Osteocyte (in vitro differentiated cells): Measurements from ENCODE around the gene PCP4L1. TPM values are rescaled to one million over a fixed set of nuclear protein-coding genes. Genes with fewer than 3 reads are reported as not detected.
"Not testable (repeated sequence)": the region's sequence is repeated elsewhere in the genome, so short reads cannot be mapped to it uniquely, and the experiment has no call there.

Source experiments
- DNase-seq: peaks from one replicate; pipeline ENCODE4 v3.0.0; 2021; ENCODE audit warnings: mixed read lengths; ENCODE audit not compliant: unreplicated experiment; ENCODE audit errors: extremely low spot score
- H3K27ac Mint-ChIP-seq: one replicate; pipeline ENCODE4 v1.8.0; 2021; ENCODE audit warnings: mild to moderate bottlenecking, mixed read lengths; ENCODE audit not compliant: unreplicated experiment
- H3K27me3 Mint-ChIP-seq: one replicate; pipeline ENCODE4 v1.8.0; 2021; ENCODE audit warnings: mixed read lengths; ENCODE audit not compliant: unreplicated experiment
- H3K36me3 Mint-ChIP-seq: one replicate; pipeline ENCODE4 v1.8.0; 2021; ENCODE audit warnings: mixed read lengths; ENCODE audit not compliant: unreplicated experiment
- H3K4me1 Mint-ChIP-seq: one replicate; pipeline ENCODE4 v1.8.0; 2021; ENCODE audit warnings: mixed read lengths; ENCODE audit not compliant: unreplicated experiment
- H3K4me3 Mint-ChIP-seq: one replicate; pipeline ENCODE4 v1.8.0; 2021; ENCODE audit warnings: mild to moderate bottlenecking, moderate library complexity, mixed read lengths; ENCODE audit not compliant: unreplicated experiment
- H3K9me3 Mint-ChIP-seq: one replicate; pipeline ENCODE4 v1.8.0; 2021; ENCODE audit warnings: mixed read lengths; ENCODE audit not compliant: unreplicated experiment
- total RNA-seq: library from RNA; stranded (reverse); gene quantifications from 2 replicates; pipeline ENCODE4 v1.2.1, GENCODE V29; 2021
- TF ChIP-seq, protein P1 (sequence below): fragments of 200-600 bp; sonication (generic); IDR thresholded peaks from 2 replicates; pipeline ENCODE4 v1.5.0; 2021; ENCODE audit warnings: antibody characterized with exemption, mild to moderate bottlenecking, moderate library complexity

The PCP4L1 gene
- total RNA-seq, 1 donor from 2014 or later: not detected

DNA sequence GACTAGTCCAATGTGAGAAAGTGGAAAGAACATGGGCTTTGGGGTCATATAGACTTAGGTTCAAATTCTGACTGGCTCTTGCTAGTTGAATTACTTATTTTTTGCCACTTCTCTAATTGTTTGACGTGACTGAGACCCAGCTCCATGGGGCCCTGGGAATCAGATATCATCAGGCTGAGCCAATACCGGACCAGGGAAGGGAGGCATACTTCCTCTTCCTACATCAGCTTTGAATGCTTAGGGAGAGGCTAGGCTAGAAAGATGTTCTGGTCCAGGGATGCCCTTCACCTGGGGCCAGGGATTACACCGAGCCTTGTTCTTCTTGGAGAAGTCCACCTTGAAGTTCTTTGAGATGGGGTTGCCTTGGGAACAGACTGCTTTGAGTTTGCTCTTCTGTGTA is 16.9 kb upstream of the PCP4L1 start:
- no peaks in the 10 kb centered on the region for H3K9me3 Mint-ChIP-seq
- H3K4me3 Mint-ChIP-seq: no peak overlapping the region
- H3K27ac Mint-ChIP-seq: no peak overlapping the region
- H3K27me3 Mint-ChIP-seq: peaks cover 26% of the 10 kb centered on the region
- no peaks in the 10 kb centered on the region for H3K36me3 Mint-ChIP-seq
- DNase-seq: no peak
- H3K4me1 Mint-ChIP-seq: no peaks in the 10 kb centered on the region
- TF ChIP-seq, protein P1, sequence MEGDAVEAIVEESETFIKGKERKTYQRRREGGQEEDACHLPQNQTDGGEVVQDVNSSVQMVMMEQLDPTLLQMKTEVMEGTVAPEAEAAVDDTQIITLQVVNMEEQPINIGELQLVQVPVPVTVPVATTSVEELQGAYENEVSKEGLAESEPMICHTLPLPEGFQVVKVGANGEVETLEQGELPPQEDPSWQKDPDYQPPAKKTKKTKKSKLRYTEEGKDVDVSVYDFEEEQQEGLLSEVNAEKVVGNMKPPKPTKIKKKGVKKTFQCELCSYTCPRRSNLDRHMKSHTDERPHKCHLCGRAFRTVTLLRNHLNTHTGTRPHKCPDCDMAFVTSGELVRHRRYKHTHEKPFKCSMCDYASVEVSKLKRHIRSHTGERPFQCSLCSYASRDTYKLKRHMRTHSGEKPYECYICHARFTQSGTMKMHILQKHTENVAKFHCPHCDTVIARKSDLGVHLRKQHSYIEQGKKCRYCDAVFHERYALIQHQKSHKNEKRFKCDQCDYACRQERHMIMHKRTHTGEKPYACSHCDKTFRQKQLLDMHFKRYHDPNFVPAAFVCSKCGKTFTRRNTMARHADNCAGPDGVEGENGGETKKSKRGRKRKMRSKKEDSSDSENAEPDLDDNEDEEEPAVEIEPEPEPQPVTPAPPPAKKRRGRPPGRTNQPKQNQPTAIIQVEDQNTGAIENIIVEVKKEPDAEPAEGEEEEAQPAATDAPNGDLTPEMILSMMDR: no peak

DNA sequence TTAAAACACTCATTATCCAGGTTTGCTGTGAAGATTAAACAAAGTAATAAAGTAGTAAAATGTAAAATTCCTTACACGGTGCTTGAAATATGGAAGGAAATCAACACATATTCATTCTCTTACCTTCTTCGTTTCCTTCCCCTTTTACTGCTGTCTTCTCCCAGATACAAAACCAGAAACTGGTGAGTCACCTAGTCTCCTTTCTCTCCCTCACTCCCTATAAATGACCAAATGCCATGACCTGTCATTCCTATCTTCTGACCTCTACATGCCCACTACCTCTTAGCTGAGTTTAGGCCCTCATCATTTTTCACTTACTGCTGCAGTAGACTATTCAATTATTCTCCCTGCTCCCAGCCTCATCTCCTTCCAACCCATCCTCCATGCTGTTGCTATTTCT is 16.2 kb upstream of the PCP4L1 start:
- no peak for DNase-seq
- no peaks in the 10 kb centered on the region for H3K9me3 Mint-ChIP-seq

DNA sequence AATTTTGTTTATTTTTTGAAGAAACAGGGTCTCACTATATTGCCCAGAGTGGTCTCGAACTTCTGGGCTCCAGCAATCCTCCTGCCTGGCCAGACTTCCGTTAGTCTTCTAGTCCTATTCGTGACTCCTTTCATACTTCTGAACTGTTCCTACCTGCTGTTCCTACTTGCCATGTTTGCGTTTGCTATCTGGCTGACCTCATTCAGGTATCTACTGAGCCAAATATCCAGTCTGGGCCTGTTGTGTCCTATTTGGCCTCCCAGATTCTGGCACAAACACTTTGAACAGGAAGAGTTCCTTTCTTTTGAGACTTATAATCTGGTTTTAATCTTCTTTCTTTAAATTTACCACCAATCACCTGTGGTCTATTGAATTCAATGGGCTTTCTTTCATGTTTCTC is 13.7 kb upstream of the PCP4L1 start:
- Mint-ChIP-seq H3K4me3 (no peak overlapping the region), H3K27ac (no peak overlapping the region), H3K36me3 (no peaks in the 10 kb centered on the region), H3K4me1 (no peaks in the 10 kb centered on the region), H3K9me3 (peaks cover 3% of the 10 kb centered on the region), H3K27me3 (peaks cover 27% of the 10 kb centered on the region)
- TF ChIP-seq, protein P1: no peak
- no peak for DNase-seq

More for the DNA sequence above, 16.2 kb upstream of the PCP4L1 start:
- TF ChIP-seq, protein P1: no peak
- Mint-ChIP-seq H3K4me3 (no peak overlapping the region), H3K27me3 (peaks cover 30% of the 10 kb centered on the region), H3K27ac (no peak overlapping the region), H3K36me3 (no peaks in the 10 kb centered on the region), H3K4me1 (no peaks in the 10 kb centered on the region)

DNA sequence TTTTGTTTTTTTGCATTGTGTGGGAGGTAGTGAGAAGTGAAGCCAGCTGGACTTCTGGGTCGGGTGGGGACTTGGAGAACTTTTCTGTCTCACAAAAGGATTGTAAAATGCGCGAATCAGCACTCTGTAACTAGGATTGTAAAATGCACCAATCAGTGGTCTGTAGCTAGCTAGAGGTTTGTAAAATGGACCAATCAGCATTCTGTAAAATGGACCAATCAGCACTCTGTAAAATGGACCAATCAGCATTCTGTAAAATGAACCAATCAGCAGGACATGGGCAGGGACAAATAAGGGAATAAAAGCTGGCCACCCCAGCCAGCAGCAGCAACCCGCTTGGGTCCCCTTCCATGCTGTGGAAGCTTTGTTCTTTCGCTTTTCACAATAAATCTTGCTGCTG is 8.4 kb upstream of the PCP4L1 start:
- DNase-seq, H3K27ac Mint-ChIP-seq, H3K9me3 Mint-ChIP-seq, H3K36me3 Mint-ChIP-seq, H3K4me3 Mint-ChIP-seq, H3K4me1 Mint-ChIP-seq: not testable (repeated sequence)
- H3K27me3 Mint-ChIP-seq: peaks cover 11% of the 10 kb centered on the region

DNA sequence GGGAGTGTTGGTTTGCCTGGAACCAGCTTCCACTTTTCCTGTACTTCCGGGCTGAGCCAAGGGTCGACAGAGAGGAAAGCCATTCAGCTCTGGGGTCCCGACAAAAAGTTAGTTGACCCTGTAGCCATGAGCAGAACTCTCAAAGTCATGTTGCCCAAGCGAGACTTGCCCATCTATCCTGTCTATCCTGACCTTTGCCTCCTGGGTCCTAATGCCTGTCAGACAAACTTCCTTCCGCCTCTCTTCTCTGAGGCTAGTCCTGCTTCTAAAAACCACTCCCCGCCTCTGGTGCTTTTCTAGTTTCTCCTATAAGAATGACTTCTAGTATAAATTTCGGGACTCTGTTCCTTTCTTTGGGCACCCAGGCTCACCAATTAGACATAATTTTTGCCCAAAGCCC is 7.7 kb upstream of the PCP4L1 start:
- Mint-ChIP-seq H3K4me1 (no peaks in the 10 kb centered on the region), H3K36me3 (no peaks in the 10 kb centered on the region), H3K27me3 (peaks cover 14% of the 10 kb centered on the region), H3K9me3 (peaks cover 8% of the 10 kb centered on the region), H3K27ac (no peak overlapping the region), H3K4me3 (no peak overlapping the region)
- TF ChIP-seq, protein P1: no peak
- DNase-seq: no peak

DNA sequence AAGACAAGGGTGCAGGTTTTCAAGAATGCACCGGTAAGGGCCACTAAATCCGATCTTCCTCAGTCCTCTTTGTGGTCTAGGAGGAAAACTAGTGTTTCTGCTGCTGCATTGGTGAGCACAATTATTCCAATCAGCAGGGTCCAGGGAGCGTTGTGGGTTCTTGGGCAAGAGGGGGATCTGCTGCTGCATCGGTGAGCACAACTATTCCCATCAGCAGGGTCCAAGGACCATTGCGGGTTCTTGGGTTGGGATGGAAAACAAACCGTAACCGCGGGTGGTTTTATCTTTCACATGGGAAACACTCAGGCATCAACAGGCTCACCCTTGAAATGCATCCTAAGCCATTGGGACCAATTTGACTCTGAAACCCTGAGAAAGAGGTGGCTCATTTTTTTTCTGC is 7.0 kb upstream of the PCP4L1 start:
- no peak overlapping the region for H3K27ac Mint-ChIP-seq
- peaks cover 8% of the 10 kb centered on the region for H3K9me3 Mint-ChIP-seq
- DNase-seq: no peak
- H3K36me3 Mint-ChIP-seq: no peaks in the 10 kb centered on the region
- TF ChIP-seq, protein P1: no peak
- H3K27me3 Mint-ChIP-seq: peaks cover 11% of the 10 kb centered on the region
- no peak overlapping the region for H3K4me3 Mint-ChIP-seq
- H3K4me1 Mint-ChIP-seq: no peaks in the 10 kb centered on the region

DNA sequence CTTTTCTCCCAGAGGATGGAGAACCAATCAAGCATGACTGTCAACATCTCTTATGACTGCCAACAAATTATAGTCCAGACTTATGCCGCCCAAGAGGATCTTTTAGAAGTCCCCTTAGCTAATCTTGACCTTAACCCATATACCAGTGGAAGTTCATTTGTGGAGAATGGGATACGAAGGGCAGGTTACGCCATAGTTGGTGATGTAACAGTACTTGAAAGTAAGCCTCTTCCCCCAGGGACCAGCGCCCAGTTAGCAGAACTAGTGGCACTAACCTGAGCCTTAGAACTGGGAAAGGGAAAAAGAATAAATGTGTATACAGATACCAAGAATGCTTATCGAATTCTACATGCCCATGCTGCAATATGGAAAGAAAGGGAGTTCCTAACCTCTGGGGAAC is 3.2 kb upstream of the PCP4L1 start:
- peaks cover 31% of the 10 kb centered on the region for H3K27me3 Mint-ChIP-seq
- H3K4me1 Mint-ChIP-seq: peaks cover 11% of the 10 kb centered on the region
- H3K9me3 Mint-ChIP-seq, H3K36me3 Mint-ChIP-seq, H3K4me3 Mint-ChIP-seq, DNase-seq, H3K27ac Mint-ChIP-seq: not testable (repeated sequence)

DNA sequence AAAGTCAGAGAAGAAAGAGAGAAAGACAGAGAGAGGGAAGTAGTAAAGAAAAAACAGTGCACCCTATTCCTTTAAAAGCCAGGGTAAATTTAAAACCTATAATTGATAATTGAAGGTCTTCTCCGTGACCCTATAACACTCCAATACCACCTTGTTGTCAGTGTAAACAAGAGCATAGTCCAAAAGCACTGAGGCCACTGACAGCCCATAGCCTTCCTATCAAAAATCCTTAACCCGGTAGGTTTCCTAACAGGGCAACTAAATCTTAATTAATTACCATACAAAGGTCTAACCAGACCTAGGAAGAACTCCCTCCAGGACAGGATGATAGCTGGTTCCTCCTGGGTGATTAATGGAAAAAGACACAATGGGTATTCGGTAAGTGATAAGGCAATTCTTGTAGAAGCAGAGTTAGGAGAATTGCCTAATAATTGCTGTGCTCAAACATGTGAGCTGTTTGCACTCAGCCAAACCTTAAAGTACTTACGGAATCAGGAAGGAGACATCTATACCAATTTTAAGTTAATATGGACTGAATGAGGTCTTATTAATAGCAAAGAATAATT is 2.5 kb upstream of the PCP4L1 start:
- not testable (repeated sequence) for H3K9me3 Mint-ChIP-seq, H3K36me3 Mint-ChIP-seq, H3K4me3 Mint-ChIP-seq, H3K27ac Mint-ChIP-seq, DNase-seq
- Mint-ChIP-seq H3K4me1 (peaks cover 14% of the 10 kb centered on the region), H3K27me3 (peaks cover 39% of the 10 kb centered on the region)
